Measurements from ENCODE around the gene GUCY1A1.

DNA sequence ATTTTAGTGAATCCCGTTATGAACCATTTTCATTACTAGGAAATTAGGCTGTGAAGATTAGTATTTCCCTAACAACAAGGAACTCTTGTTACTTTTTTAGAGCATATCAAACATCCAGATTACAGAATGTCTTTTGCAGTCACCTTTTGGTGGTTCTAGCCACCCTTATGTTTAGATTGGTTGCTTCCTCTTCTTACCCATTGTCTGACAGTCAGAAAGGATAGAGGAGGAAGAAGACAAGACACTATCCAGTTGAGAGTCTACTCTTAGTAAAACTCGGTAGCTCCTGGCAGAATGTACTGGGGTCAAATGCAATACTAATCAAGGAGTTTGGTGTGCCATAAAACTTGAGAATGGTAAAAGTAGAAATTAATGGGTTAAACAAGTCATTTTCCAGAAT, 1.6 kb upstream of the GUCY1A1 start:
- TF ChIP-seq, protein P1, sequence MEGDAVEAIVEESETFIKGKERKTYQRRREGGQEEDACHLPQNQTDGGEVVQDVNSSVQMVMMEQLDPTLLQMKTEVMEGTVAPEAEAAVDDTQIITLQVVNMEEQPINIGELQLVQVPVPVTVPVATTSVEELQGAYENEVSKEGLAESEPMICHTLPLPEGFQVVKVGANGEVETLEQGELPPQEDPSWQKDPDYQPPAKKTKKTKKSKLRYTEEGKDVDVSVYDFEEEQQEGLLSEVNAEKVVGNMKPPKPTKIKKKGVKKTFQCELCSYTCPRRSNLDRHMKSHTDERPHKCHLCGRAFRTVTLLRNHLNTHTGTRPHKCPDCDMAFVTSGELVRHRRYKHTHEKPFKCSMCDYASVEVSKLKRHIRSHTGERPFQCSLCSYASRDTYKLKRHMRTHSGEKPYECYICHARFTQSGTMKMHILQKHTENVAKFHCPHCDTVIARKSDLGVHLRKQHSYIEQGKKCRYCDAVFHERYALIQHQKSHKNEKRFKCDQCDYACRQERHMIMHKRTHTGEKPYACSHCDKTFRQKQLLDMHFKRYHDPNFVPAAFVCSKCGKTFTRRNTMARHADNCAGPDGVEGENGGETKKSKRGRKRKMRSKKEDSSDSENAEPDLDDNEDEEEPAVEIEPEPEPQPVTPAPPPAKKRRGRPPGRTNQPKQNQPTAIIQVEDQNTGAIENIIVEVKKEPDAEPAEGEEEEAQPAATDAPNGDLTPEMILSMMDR (IDR thresholded peaks at IDR 0.05), result no peak
- TF ChIP-seq POLR2A (IDR thresholded peaks at IDR 0.05) (no peak), EP300 (IDR thresholded peaks at IDR 0.05) (no peak), POLR2AphosphoS5 (IDR thresholded peaks at IDR 0.05) (no peak)

All from sigmoid colon (tissue), 4 donors.